A673 (cell line): Measurements from ENCODE around the gene UVRAG. TPM values are rescaled to one million over a fixed set of nuclear protein-coding genes. Genes with fewer than 3 reads are reported as not detected.

Experiments
- BruUV-seq: library from RNA; stranded (reverse); fragments of 400-500 nt; replicated peaks from 2 replicates; lab custom pipeline; 2021; lab: Mats Ljungman, UMichigan
- CTCF ChIA-PET: fragments of 300-600 bp; sonication (Branson Sonifier 250); formaldehyde crosslinking; loops from one replicate; lab custom pipeline; 2022; ENCODE audit warnings: antibody characterized with exemption; lab: Charles Lee
- POLR2A ChIA-PET: fragments of 300-600 bp; sonication (Branson Sonifier 250); formaldehyde crosslinking; loops from one replicate; lab custom pipeline; 2022; ENCODE audit warnings: antibody characterized with exemption; ENCODE audit not compliant: low non-redundant PET; lab: Charles Lee
- DNase-seq: peaks from one replicate; pipeline ENCODE4 v3.0.0-alpha.2; 2015; ENCODE audit warnings: low spot score
- H3K27ac ChIP-seq: fragments of 200-600 bp; sonication (generic); 2 replicates; pipeline ENCODE4 v1.5.1; 2016; ENCODE audit warnings: mixed run types, low read depth, mild to moderate bottlenecking, mixed read lengths, antibody characterized with exemption, low read length; ENCODE audit not compliant: poor library complexity, severe bottlenecking
- H3K27me3 ChIP-seq: fragments of 200-600 bp; sonication (generic); replicated peaks from 2 replicates; pipeline ENCODE4 v1.6.1; 2017; ENCODE audit warnings: mixed run types, low read depth, mild to moderate bottlenecking, mixed read lengths, antibody characterized with exemption, low read length; ENCODE audit not compliant: insufficient read depth, poor library complexity
- H3K36me3 ChIP-seq: fragments of 200-600 bp; sonication (generic); 2 replicates; pipeline ENCODE4 v1.6.1; 2016; ENCODE audit warnings: mixed run types, mild to moderate bottlenecking, mixed read lengths, antibody characterized with exemption, low read length; ENCODE audit not compliant: insufficient read depth, poor library complexity, severe bottlenecking
- H3K4me1 ChIP-seq: fragments of 200-600 bp; sonication (generic); 2 replicates; pipeline ENCODE4 v1.6.1; 2017; ENCODE audit warnings: mixed run types, mild to moderate bottlenecking, mixed read lengths, antibody characterized with exemption, low read length; ENCODE audit not compliant: insufficient read depth, poor library complexity, severe bottlenecking
- H3K4me3 ChIP-seq: fragments of 200-600 bp; sonication (generic); 2 replicates; pipeline ENCODE4 v1.5.1; 2016; ENCODE audit warnings: low read depth, mixed run types, mild to moderate bottlenecking, mixed read lengths, low read length; ENCODE audit not compliant: poor library complexity, severe bottlenecking
- H3K9me3 ChIP-seq: fragments of 200-600 bp; sonication (generic); 2 replicates; pipeline ENCODE4 v1.6.1; 2016; ENCODE audit warnings: mixed run types, low read depth, mild to moderate bottlenecking, mixed read lengths, antibody characterized with exemption, low read length; ENCODE audit not compliant: poor library complexity, severe bottlenecking
- CTCF ChIP-seq: fragments of 300-800, 200-600 bp; sonication (generic); conservative IDR thresholded peaks from 2 replicates; pipeline ENCODE4 v1.5.1; 2017; ENCODE audit warnings: low read depth, mild to moderate bottlenecking, antibody characterized with exemption, low read length, moderate library complexity, mixed read lengths
- EZH2 ChIP-seq: fragments of 200-600 bp; sonication (generic); IDR thresholded peaks from 2 replicates; pipeline ENCODE4 v1.6.1; 2017; ENCODE audit warnings: borderline replicate concordance, low read depth, mild to moderate bottlenecking, mixed read lengths, antibody characterized with exemption, low read length; ENCODE audit not compliant: poor library complexity, severe bottlenecking
- intact Hi-C: fragments of 100-400 bp; cut with micrococcal nuclease; formaldehyde crosslinking; loops from one replicate; pipeline ENCODE4 v1.10.0; 2022; ENCODE audit not compliant: unreplicated experiment
- total RNA-seq: library from RNA; stranded (reverse); gene quantifications from 2 replicates; pipeline ENCODE4 v1.2.3, GENCODE V29; 2021

The UVRAG gene
- total RNA-seq, 1 experiment from 2014 or later: 21.1 TPM

GRCh38 chr11:75938543-75938942 lies 123.5 kb downstream of the UVRAG start:
- Histone ChIP-seq H3K27me3 (no peaks in the 10 kb centered on the region), H3K9me3 (no peaks in the 10 kb centered on the region), H3K4me3 (no peak overlapping the region), H3K4me1 (peaks cover 10% of the 10 kb centered on the region), H3K27ac (no peak overlapping the region), H3K36me3 (no peaks in the 10 kb centered on the region)
- TF ChIP-seq EZH2 (no peak), CTCF (no peak)
- POLR2A ChIA-PET: no interaction called here
- intact Hi-C loops: no loop called here
- peak; percentile 69 for DNase-seq
- BruUV-seq: no TSS peak
- CTCF ChIA-PET: no interaction called here

- CTCF ChIA-PET: no interaction called here
- DNase-seq: no peak
- no TSS peak for BruUV-seq
- Histone ChIP-seq H3K4me3 (no peak overlapping the region), H3K9me3 (no peaks in the 10 kb centered on the region), H3K36me3 (no peaks in the 10 kb centered on the region), H3K4me1 (peaks cover 10% of the 10 kb centered on the region), H3K27ac (no peak overlapping the region), H3K27me3 (no peaks in the 10 kb centered on the region)
- POLR2A ChIA-PET: no interaction called here
- intact Hi-C loops: no loop called here
- TF ChIP-seq CTCF: no peak
These were observed 124.5 kb downstream of the UVRAG start for GRCh38 chr11:75939516-75939915.

GRCh38 chr11:75939992-75940391 lies 125.0 kb downstream of the UVRAG start:
- Histone ChIP-seq H3K27me3 (no peaks in the 10 kb centered on the region), H3K36me3 (no peaks in the 10 kb centered on the region), H3K9me3 (no peaks in the 10 kb centered on the region), H3K4me3 (no peak overlapping the region), H3K27ac (no peak overlapping the region), H3K4me1 (peaks cover 10% of the 10 kb centered on the region)
- ChIA-PET CTCF (no interaction called here), POLR2A (no interaction called here)
- TF ChIP-seq CTCF (no peak), EZH2 (no peak)
- intact Hi-C loops: no loop called here
- no peak for DNase-seq
- BruUV-seq: no TSS peak
